GM12872 (cell line): ENCODE data around the gene MMS19.

ENCODE experiments used
- TF ChIP-seq, protein P1 (sequence below): IDR thresholded peaks from 3 replicates; pipeline ENCODE4 v1.5.1; 2011; ENCODE audit warnings: low read depth, mild to moderate bottlenecking, low read length, moderate library complexity; ENCODE audit not compliant: insufficient read depth

MMS19 gene

DNA sequence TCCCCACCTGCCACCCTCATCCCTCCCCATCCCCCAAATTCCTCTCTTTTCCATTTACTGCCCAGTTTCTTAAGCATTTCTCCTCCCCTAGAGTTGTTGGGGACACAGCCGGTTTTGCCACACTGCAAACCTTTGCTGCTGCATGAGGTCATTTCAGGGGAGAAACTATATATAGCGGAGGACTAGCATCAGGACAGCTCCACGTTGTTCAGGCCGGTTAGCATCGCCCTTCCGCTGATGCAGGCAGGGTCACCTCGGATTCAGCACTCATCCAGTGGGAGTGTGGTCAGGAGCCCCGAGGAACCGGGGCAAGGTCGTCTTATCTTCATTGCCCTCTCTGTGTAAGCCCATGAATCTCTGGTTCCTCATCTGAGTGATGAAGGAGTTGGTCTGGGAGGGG is 16.1 kb upstream of the MMS19 start:
- TF ChIP-seq, protein P1, sequence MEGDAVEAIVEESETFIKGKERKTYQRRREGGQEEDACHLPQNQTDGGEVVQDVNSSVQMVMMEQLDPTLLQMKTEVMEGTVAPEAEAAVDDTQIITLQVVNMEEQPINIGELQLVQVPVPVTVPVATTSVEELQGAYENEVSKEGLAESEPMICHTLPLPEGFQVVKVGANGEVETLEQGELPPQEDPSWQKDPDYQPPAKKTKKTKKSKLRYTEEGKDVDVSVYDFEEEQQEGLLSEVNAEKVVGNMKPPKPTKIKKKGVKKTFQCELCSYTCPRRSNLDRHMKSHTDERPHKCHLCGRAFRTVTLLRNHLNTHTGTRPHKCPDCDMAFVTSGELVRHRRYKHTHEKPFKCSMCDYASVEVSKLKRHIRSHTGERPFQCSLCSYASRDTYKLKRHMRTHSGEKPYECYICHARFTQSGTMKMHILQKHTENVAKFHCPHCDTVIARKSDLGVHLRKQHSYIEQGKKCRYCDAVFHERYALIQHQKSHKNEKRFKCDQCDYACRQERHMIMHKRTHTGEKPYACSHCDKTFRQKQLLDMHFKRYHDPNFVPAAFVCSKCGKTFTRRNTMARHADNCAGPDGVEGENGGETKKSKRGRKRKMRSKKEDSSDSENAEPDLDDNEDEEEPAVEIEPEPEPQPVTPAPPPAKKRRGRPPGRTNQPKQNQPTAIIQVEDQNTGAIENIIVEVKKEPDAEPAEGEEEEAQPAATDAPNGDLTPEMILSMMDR, result no peak

DNA sequence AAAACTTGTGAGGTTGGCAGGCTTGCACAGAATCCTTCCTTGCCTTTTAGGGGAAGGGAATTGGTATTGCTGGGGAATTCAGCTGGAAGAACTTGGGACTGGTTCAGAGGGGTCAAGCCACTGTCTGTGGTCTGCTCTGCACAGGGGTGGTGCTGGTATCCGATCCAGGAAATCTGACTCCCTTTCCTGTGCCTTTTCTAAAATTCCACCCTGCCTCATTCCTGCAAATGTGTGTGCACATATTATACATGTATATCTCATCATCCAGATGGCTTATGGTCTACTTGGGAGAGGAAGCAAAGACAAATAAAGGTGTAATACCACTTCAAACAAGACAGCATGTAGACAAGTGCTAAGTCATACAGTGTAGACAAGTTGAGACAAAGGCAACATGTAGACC is 14.8 kb upstream of the MMS19 start:
- TF ChIP-seq, protein P1, result no peak

DNA sequence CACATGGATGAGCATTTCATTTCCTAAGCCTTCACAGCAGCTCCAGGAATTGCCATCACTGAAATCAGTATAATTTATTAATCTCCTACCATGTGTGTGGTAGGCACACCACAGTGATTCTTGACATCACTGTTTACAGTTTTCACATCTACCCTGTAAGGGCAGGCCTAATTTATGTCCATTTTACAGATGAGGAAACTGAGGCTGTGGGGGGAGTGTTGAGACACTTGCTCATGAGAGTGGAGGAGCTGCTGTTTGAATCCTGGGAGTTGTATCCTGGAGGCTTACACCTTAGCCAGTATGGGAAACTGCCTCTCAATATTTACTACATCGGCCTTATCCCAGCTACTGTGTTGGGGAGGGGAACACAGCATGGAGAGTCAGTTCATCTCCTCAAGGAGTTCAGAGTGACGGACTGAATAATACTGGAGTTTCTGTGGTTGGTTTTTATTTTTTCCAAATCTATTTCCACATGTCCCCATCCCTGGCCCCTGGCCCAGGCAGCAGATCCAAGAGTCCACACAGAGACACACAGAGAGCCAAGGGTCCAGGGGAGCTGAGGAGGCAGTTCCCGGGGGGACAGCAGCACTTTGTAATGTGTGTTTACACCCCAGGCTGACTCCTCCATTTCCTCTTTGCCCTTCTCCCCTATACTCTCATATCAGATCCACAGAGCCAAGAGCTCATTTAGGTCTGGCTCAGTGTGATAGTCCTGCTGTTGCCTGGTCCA is 13.7 kb upstream of the MMS19 start:
- TF ChIP-seq, protein P1, result no peak

DNA sequence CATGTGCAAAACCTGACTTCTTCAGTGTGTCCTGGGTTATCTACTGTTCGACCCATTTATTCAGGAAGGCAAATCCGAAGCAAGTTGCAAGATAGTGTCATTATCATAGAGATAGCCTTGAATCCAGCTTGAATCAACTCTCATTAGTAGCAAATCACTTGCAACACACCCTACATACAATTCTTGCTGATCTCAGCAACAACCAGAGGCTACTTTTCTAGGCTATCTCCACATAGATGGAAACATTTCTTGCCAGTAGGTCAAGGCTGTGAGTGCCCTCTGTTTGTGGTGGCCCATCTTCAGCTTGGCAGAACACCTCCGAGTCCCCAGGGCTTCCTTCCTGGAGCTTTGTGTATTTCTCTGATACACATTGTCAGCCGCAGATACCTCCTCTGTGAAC is 12.5 kb upstream of the MMS19 start:
- TF ChIP-seq, protein P1, result no peak

DNA sequence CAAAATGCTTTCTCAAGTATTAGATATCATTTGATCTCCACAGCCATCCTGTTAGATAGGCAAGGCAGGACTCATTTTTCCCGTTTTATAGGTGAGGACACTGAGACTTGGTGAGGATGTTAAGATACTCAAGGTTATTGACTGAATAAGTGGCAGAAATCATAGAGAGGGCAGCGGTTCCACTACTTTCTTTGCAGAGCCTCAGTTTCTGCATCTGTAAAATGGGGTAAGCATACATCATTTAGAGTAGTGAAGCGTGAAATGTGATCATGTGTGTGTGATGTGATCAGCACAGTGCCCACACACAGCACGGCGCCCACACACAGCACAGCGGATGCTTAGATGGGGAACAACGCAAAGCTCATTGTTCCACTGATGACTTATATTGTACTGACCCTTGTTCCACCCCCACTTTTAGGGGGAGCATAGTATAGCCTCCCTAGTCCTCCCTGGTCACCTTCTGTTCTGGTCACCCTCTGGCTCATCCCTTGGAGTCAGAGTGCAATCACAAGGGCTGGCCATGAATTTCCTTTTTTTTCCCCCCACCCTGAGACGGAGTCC is 11.0 kb upstream of the MMS19 start:
- TF ChIP-seq, protein P1, result no peak

DNA sequence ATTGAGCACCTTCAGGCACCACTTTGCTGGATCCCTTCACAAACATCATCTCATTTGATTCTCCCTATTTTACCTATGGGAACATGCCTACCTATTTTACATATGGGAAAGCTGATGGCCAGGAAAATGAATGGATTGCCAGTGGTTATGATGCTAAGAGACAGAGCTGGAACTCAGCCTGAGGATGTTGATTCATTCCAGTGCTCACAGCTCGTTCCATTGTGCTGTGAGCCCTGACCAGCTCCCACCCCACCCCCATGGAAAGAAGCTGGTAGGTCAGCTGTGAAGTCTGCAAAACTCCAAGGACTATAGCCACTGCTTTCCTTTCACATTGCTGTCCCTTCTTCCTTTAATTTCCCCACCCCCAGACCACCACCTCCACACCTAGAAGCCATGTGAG is 10.1 kb upstream of the MMS19 start:
- TF ChIP-seq, protein P1, result no peak

DNA sequence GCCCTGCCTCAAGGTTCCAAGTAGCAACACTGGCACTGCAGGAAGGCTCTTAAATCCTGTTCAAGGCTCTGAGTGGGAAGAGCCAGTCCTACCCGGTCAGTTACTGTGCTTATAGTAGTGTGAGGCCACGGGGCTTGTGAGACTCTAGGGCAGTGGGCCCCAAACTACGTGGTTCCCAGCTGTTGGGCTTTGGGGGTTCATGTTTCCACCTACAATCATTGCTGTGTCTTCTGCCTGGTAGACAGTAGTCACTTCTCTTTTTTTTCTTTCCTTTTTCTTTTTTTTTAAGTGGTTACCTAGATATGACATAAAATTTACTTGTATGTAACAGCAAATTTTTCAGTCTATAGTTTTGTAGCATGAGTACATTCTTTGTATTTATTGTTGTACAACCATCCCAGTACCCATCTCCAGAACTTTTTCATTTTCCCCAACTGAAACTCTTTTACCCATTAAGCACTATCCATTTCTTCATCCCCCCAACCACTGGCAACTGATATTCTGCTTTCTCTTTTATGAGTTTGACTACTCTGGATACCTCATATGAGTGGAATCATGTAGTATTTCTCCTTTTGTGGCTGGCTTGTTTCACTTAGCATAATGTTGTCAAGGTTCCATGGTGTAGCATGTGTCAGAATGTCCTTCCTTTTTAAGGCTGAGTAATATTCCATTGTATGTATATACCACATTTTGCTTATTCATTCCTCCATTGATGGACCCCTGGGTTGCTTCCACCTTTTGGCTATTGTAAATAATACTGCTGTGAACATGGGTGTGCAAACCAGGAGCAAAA is 8.2 kb upstream of the MMS19 start:
- TF ChIP-seq, protein P1, result no peak
